HepG2 (cell line): ENCODE measurements around the gene KATNB1. TPM values are rescaled to one million over a fixed set of nuclear protein-coding genes. Genes with fewer than 3 reads are reported as not detected.
A peak's percentile ranks its signal among the peaks of the same experiment; 100 is the strongest.

ENCODE experiments used
- ARNT ChIP-seq: fragments of 450-650 bp; IDR thresholded peaks from 2 replicates; pipeline ENCODE4 v1.6.1; 2017
- DMTF1 ChIP-seq: sonication (generic); formaldehyde crosslinking; IDR thresholded peaks from 2 replicates; pipeline ENCODE4 v1.4.0; 2020; ENCODE audit warnings: mild to moderate bottlenecking, missing genetic modification reagents
- ESRRA ChIP-seq: sonication (generic); formaldehyde crosslinking; IDR thresholded peaks from 2 replicates; pipeline ENCODE4 v1.5.1; 2020; ENCODE audit warnings: mild to moderate bottlenecking, low read depth, missing genetic modification reagents
- GRHL1 ChIP-seq: sonication (generic); formaldehyde crosslinking; conservative IDR thresholded peaks from 2 replicates; pipeline ENCODE4 v1.8.0; 2022; ENCODE audit warnings: missing genetic modification reagents
- GTF3A ChIP-seq: sonication (generic); formaldehyde crosslinking; conservative IDR thresholded peaks from 2 replicates; pipeline ENCODE4 v1.4.0; 2020; ENCODE audit warnings: mild to moderate bottlenecking, missing genetic modification reagents
- MAZ ChIP-seq, 2 experiments: sonication (generic) in 1 of 2; formaldehyde crosslinking in 1 of 2; IDR thresholded peaks; 2 replicates each; pipeline versions ENCODE4 v1.5.0 to v1.6.1; 2012 to 2020; ENCODE audit warnings: low read depth in 2 of 2, mild to moderate bottlenecking in 2 of 2, borderline replicate concordance in 1 of 2, improper control_type of control experiment in 1 of 2, low read length in 1 of 2, missing genetic modification reagents in 1 of 2, moderate library complexity in 1 of 2
- PAX8 ChIP-seq: sonication (generic); formaldehyde crosslinking; IDR thresholded peaks from 2 replicates; pipeline ENCODE4 v1.8.0; 2022; ENCODE audit warnings: mild to moderate bottlenecking, missing genetic modification reagents, borderline replicate concordance
- SIN3A ChIP-seq: IDR thresholded peaks from 2 replicates; pipeline ENCODE4 v1.6.1; 2011; ENCODE audit warnings: low read depth, mild to moderate bottlenecking, control low read depth, low read length, borderline replicate concordance
- SOX5 ChIP-seq: IDR thresholded peaks from 2 replicates; pipeline ENCODE4 v1.6.1; 2016; ENCODE audit warnings: borderline replicate concordance
- ZFP91 ChIP-seq: sonication (generic); formaldehyde crosslinking; IDR thresholded peaks from 2 replicates; pipeline ENCODE4 v1.9.0; 2022; ENCODE audit warnings: missing genetic modification reagents, mild to moderate bottlenecking, borderline replicate concordance
- ZKSCAN5 ChIP-seq: sonication (generic); formaldehyde crosslinking; IDR thresholded peaks from 2 replicates; pipeline ENCODE4 v1.5.1; 2020; ENCODE audit warnings: mild to moderate bottlenecking, missing genetic modification reagents
- ZNF121 ChIP-seq: sonication (generic); formaldehyde crosslinking; IDR thresholded peaks from 2 replicates; pipeline ENCODE4 v1.5.0; 2020; ENCODE audit warnings: mild to moderate bottlenecking, missing genetic modification reagents
- ZNF30 ChIP-seq: sonication (generic); formaldehyde crosslinking; IDR thresholded peaks from 2 replicates; pipeline ENCODE4 v1.5.0; 2020; ENCODE audit warnings: mild to moderate bottlenecking, missing genetic modification reagents
- ZNF34 ChIP-seq: sonication (generic); formaldehyde crosslinking; IDR thresholded peaks from 2 replicates; pipeline ENCODE4 v1.4.0; 2020; ENCODE audit warnings: mild to moderate bottlenecking, missing genetic modification reagents, borderline replicate concordance
- ZNF512B ChIP-seq: sonication (generic); formaldehyde crosslinking; IDR thresholded peaks from 2 replicates; pipeline ENCODE4 v1.5.1; 2020; ENCODE audit warnings: missing genetic modification reagents, mild to moderate bottlenecking, borderline replicate concordance
- ZNF572 ChIP-seq: sonication (generic); formaldehyde crosslinking; IDR thresholded peaks from 2 replicates; pipeline ENCODE4 v1.5.1; 2020; ENCODE audit warnings: mild to moderate bottlenecking, missing genetic modification reagents
- ZNF670 ChIP-seq: sonication (generic); formaldehyde crosslinking; IDR thresholded peaks from 2 replicates; pipeline ENCODE4 v1.8.0; 2022; ENCODE audit warnings: mild to moderate bottlenecking, missing genetic modification reagents, borderline replicate concordance
- ZNF776 ChIP-seq: sonication (generic); formaldehyde crosslinking; IDR thresholded peaks from 2 replicates; pipeline ENCODE4 v1.4.0; 2020; ENCODE audit warnings: mild to moderate bottlenecking, missing genetic modification reagents
- polyA plus RNA-seq, 8 experiments: library from polyadenylated mRNA; depleted of rRNA in 3 of 8; stranded (reverse) in 7 of 8; unstranded in 1 of 8; fragments of >200 nt; fragmentation: Illumina TruSeq in 4 of 8; extraction: Trizol in 4 of 8; gene quantifications; 2 replicates each; pipeline versions ENCODE4 v1.2.1 to v1.2.3, GENCODE V29; 2011 to 2016; ENCODE audit warnings: low read depth in 4 of 8, missing spikeins in 1 of 8, mixed read lengths in 1 of 8; ENCODE audit not compliant: insufficient read depth in 1 of 8
- total RNA-seq, 5 experiments: library from RNA; depleted of rRNA; stranded (reverse); fragments of >200 nt; fragmentation: Illumina TruSeq; extraction: Trizol; gene quantifications; 2 replicates each; pipeline ENCODE4 v1.2.3, GENCODE V29; 2016; ENCODE audit warnings: low read depth in 1 of 5
- TF ChIP-seq, protein P1 (sequence below): sonication (generic); formaldehyde crosslinking; IDR thresholded peaks from 2 replicates; pipeline ENCODE4 v1.4.0; 2020; ENCODE audit warnings: missing genetic modification reagents, low read depth, mild to moderate bottlenecking, borderline replicate concordance

Gene KATNB1
- total and polyA plus RNA-seq, 2 of the 13 experiments (the other 11 are each of a cell fraction or from before 2014, with no cell fraction given), result 31.5 to 43.5 TPM

DNA sequence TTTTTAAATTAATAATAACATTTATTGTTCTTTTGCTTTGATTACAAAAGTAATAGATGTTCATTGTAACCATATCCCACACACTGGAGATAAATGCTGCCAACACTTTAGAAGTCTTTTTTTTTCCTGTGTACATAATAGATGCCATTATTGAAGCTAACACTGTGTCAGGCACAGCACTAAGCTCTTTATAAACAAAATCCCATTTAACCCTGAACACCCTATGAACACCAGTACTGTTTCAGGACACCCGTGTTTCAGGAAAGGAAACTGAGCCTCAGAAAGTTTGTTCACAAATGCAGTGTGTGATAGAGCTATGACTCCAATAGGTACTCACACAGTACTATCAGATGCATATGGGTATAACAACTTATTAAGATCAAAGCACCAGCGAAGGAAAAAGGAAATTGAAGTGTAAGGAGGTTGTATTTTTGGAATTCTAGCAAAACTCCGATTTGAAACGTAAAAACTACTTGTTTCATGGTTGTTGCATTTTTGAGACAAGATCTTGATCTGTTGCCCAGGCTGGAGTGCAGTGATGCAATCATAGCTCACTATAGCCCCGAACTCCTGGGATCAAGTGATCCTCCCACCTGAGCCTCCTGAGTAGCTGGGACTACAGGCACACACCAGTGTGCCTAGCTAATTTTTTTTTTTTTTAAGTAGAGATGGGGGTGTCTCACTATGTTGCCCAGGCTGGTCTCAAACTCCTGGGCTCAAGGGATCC lies 68.7 kb downstream of the KATNB1 start (continued):
- no peak for TF ChIP-seq MAZ (IDR thresholded peaks at IDR 0.05; ENCODE audit: borderline replicate concordance, low read depth, low read length)
- TF ChIP-seq MAZ (CRISPR knock-in tag; IDR thresholded peaks at IDR 0.05; ENCODE audit: low read depth), result no peak
- TF ChIP-seq ZNF30, result no peak
- peak; percentile 96 for TF ChIP-seq ZNF121 (CRISPR knock-in tag)
- TF ChIP-seq ZNF512B, result no peak
- no peak for TF ChIP-seq ESRRA (CRISPR knock-in tag)
- TF ChIP-seq, protein P1, sequence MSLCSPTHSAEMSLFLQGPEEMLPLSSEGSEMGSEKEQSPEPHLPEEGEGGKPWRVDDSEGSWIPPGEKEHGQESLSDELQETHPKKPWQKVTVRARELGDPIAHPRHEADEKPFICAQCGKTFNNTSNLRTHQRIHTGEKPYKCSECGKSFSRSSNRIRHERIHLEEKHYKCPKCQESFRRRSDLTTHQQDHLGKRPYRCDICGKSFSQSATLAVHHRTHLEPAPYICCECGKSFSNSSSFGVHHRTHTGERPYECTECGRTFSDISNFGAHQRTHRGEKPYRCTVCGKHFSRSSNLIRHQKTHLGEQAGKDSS (CRISPR knock-in tag), result no peak
- TF ChIP-seq GTF3A (CRISPR knock-in tag), result no peak
- TF ChIP-seq SOX5 (CRISPR knock-in tag), result peak; percentile 12; the same call in 1 of the 2 replicates
- TF ChIP-seq GRHL1, result no peak
- TF ChIP-seq ZNF572, result no peak
- no peak for TF ChIP-seq ZFP91 (CRISPR knock-in tag)
- no peak for TF ChIP-seq ZNF776 (CRISPR knock-in tag)
- TF ChIP-seq ZNF34 (CRISPR knock-in tag), result no peak
- TF ChIP-seq SIN3A, result no peak
- TF ChIP-seq ZNF670, result no peak
- no peak for TF ChIP-seq PAX8
- no peak for TF ChIP-seq DMTF1 (CRISPR knock-in tag)
- no peak for TF ChIP-seq ARNT
- no peak for TF ChIP-seq ZKSCAN5 (CRISPR knock-in tag)
